K562 (cell line): Measurements from ENCODE around the gene GNPTAB. TPM values are rescaled to one million over a fixed set of nuclear protein-coding genes. Genes with fewer than 3 reads are reported as not detected.

Experiments
- ATAC-seq: fragments of 200-7000 bp; cut with Tn5 transposase; 3 replicates; pipeline ENCODE4 v1.9.1; 2020; ENCODE audit warnings: moderate library complexity
- BruUV-seq: library from RNA; stranded (reverse); fragments of 400-500 nt; replicated peaks from 2 replicates; lab custom pipeline; 2021; lab: Mats Ljungman, UMichigan
- CTCF ChIA-PET: fragments of 300-600 bp; formaldehyde crosslinking; extraction: SDS; loops from one replicate; lab custom pipeline; 2021; ENCODE audit warnings: low intra/inter-chr PET ratio; lab: Yijun Ruan, JAX
- POLR2A ChIA-PET: fragments of 300-600, 350-650 bp; sonication (Branson Sonifier 250); formaldehyde crosslinking; extraction: SDS; loops from one replicate; lab custom pipeline; 2021; ENCODE audit warnings: antibody characterized with exemption, inconsistent platforms; lab: Yijun Ruan, JAX
- DNase-seq, 4 experiments: peaks; one replicate each; pipeline versions ENCODE4 v3.0.0 to v3.0.0-alpha.2; 2011 to 2018; ENCODE audit warnings: low spot score in 3 of 4, mixed read lengths in 3 of 4; ENCODE audit errors: extremely low read depth in 1 of 4
- FAIRE-seq: peaks from 2 replicates; lab custom pipeline; 2011; peaks lifted over from hg19 to GRCh38; lab: Jason Lieb, UNC
- H2AFZ ChIP-seq: 2 replicates; pipeline ENCODE4 v1.6.0; 2011; ENCODE audit warnings: low read depth, low read length, control low read depth, inconsistent platforms
- H3K27ac ChIP-seq: fragments of 200-600 bp; 3 replicates; pipeline ENCODE4 v1.8.0; 2011; ENCODE audit warnings: low read depth, mild to moderate bottlenecking, control low read depth, inconsistent platforms, low read length, moderate library complexity, mixed read lengths; ENCODE audit errors: extremely low read depth
- H3K27me3 ChIP-seq, 2 experiments: fragments of 300-600 bp in 1 of 2; 2 replicates in 1 of 2; 3 replicates in 1 of 2; pipeline versions ENCODE4 v1.6.0 to v1.8.0; 2011; ENCODE audit warnings: inconsistent platforms in 2 of 2, low read length in 2 of 2, mild to moderate bottlenecking in 1 of 2, mixed read lengths in 1 of 2, moderate library complexity in 1 of 2; ENCODE audit not compliant: control insufficient read depth in 2 of 2, insufficient read depth in 2 of 2
- H3K36me3 ChIP-seq: fragments of 300-600 bp; 3 replicates; pipeline ENCODE4 v1.8.0; 2011; ENCODE audit warnings: mild to moderate bottlenecking, low read length, inconsistent platforms; ENCODE audit not compliant: control insufficient read depth, insufficient read depth
- H3K4me1 ChIP-seq, 2 experiments: fragments of 200-600 bp in 1 of 2; replicated peaks in 1 of 2; 2 replicates in 1 of 2; 3 replicates in 1 of 2; pipeline versions ENCODE4 v1.5.1 to v1.8.0; 2011; ENCODE audit warnings: inconsistent platforms in 2 of 2, low read length in 2 of 2, mild to moderate bottlenecking in 1 of 2, mixed read lengths in 1 of 2, moderate library complexity in 1 of 2; ENCODE audit not compliant: control insufficient read depth in 2 of 2, insufficient read depth in 2 of 2
- H3K4me2 ChIP-seq: 2 replicates; pipeline ENCODE4 v1.6.1; 2011; ENCODE audit warnings: low read length, control low read depth, inconsistent platforms, mixed read lengths; ENCODE audit not compliant: insufficient read depth
- H3K4me3 ChIP-seq: fragments of 200-600 bp; sonication (generic), shearing (Covaris generic); 2 replicates; pipeline ENCODE4 v1.5.1; 2016; ENCODE audit warnings: control low read depth, inconsistent platforms
- H3K79me2 ChIP-seq: fragments of 200-600 bp; 3 replicates; pipeline ENCODE4 v1.8.0; 2011; ENCODE audit warnings: low read length, inconsistent platforms; ENCODE audit not compliant: control insufficient read depth, insufficient read depth
- H3K9ac ChIP-seq, 2 experiments: 2 replicates each; pipeline versions ENCODE4 v1.6.0 to v1.6.1; 2011; ENCODE audit warnings: low read depth in 2 of 2, low read length in 2 of 2, control low read depth in 1 of 2, inconsistent platforms in 1 of 2, mild to moderate bottlenecking in 1 of 2, mixed read lengths in 1 of 2; ENCODE audit not compliant: insufficient read depth in 1 of 2
- H3K9me1 ChIP-seq: one replicate; pipeline ENCODE4 v1.6.0; 2011; ENCODE audit warnings: inconsistent platforms, mild to moderate bottlenecking, low read length, moderate library complexity; ENCODE audit not compliant: control insufficient read depth, insufficient read depth
- H3K9me3 ChIP-seq: replicated peaks from 2 replicates; pipeline ENCODE4 v1.5.1; 2011; ENCODE audit warnings: low read depth, low read length, inconsistent platforms; ENCODE audit not compliant: control insufficient read depth, insufficient read depth
- H4K20me1 ChIP-seq: replicated peaks from 2 replicates; pipeline ENCODE4 v1.6.1; 2011; ENCODE audit warnings: low read length, inconsistent platforms, mixed read lengths; ENCODE audit not compliant: control insufficient read depth, insufficient read depth
- ARHGAP35 ChIP-seq: fragments of 450-650 bp; IDR thresholded peaks from 2 replicates; pipeline ENCODE4 v1.6.1; 2018; ENCODE audit not compliant: partially characterized antibody
- BRD9 ChIP-seq: fragments of 450-650 bp; IDR thresholded peaks from 2 replicates; pipeline ENCODE4 v1.6.1; 2018; ENCODE audit warnings: low read depth; ENCODE audit not compliant: partially characterized antibody
- CHD1 ChIP-seq: fragments of 200-600 bp; sonication (generic); IDR thresholded peaks from one replicate; pipeline ENCODE4 v1.6.1; 2012; ENCODE audit warnings: mild to moderate bottlenecking, moderate library complexity, low read length, inconsistent platforms
- NCOA6 ChIP-seq: fragments of 450-650 bp; IDR thresholded peaks from 2 replicates; pipeline ENCODE4 v1.6.1; 2017; ENCODE audit warnings: mild to moderate bottlenecking
- ZNF75A ChIP-seq: fragments of 450-650 bp; formaldehyde crosslinking; IDR thresholded peaks from 2 replicates; pipeline ENCODE4 v1.4.0; 2020; ENCODE audit warnings: mild to moderate bottlenecking
- WGBS: fragments of 100-300 bp; shearing (Covaris generic); methylation state at CpG from one replicate; pipeline ENCODE4 v1.1.6; 2016; ENCODE audit warnings: low coverage, mixed read lengths; ENCODE audit not compliant: insufficient coverage; ENCODE audit errors: missing lambda C conversion rate; 5-methylcytosine and 5-hydroxymethylcytosine counted together
- in situ Hi-C: fragments of 300-500 bp; cut with MboI; formaldehyde crosslinking; loops from 4 replicates; pipeline ENCODE4 v1.15.0; 2018; ENCODE audit warnings: inconsistent platforms, mixed read lengths
- intact Hi-C: fragments of 100-400 bp; cut with micrococcal nuclease; formaldehyde crosslinking; loops from 2 replicates; pipeline ENCODE4 v1.14.2; 2022
- polyA plus RNA-seq, 8 experiments: library from polyadenylated mRNA; depleted of rRNA in 4 of 8; stranded (reverse) in 5 of 8; unstranded in 3 of 8; fragments of >200 nt; fragmentation: Nextera tagmentation in 2 of 8; fragmentation: Illumina TruSeq in 1 of 8; extraction: Ambion mirVana in 2 of 8; extraction: Trizol in 1 of 8; gene quantifications; 2 replicates each; pipeline versions ENCODE4 v1.2.1 to v1.2.3, GENCODE V29; 2011 to 2014; ENCODE audit warnings: inconsistent platforms in 1 of 8, missing spikeins in 1 of 8
- total RNA-seq, 7 experiments: library from RNA; depleted of rRNA in 6 of 7; stranded (reverse); fragments of >200 nt in 6 of 7; fragmentation: Illumina TruSeq in 2 of 7; extraction: Trizol in 2 of 7; gene quantifications; 2 replicates each; pipeline versions ENCODE4 v1.2.1 to v1.2.3, GENCODE V29; 2011 to 2021; ENCODE audit warnings: low replicate concordance in 1 of 7
- TF ChIP-seq, protein P1 (sequence below), 2 experiments: IDR thresholded peaks; 2 replicates each; pipeline ENCODE4 v1.6.1; 2011; ENCODE audit warnings: borderline replicate concordance in 1 of 2, control low read depth in 1 of 2, low read depth in 1 of 2, low read length in 1 of 2, mild to moderate bottlenecking in 1 of 2, mixed read lengths in 1 of 2, moderate library complexity in 1 of 2; ENCODE audit not compliant: insufficient read depth in 1 of 2, insufficient read length in 1 of 2, poor library complexity in 1 of 2, severe bottlenecking in 1 of 2; ENCODE audit errors: extremely low read depth in 1 of 2
- TF ChIP-seq, protein P2 (sequence below): fragments of 450-650 bp; formaldehyde crosslinking; IDR thresholded peaks from 2 replicates; pipeline ENCODE4 v1.4.0; 2022; ENCODE audit warnings: mild to moderate bottlenecking, moderate library complexity
- TF ChIP-seq, protein P3 (sequence below), 2 experiments: fragments of 450-650 bp; conservative IDR thresholded peaks; 2 replicates each; pipeline ENCODE4 v1.6.1; 2017; ENCODE audit warnings: mild to moderate bottlenecking in 2 of 2, moderate library complexity in 2 of 2
- TF ChIP-seq, protein P4 (sequence below): fragments of 450-650 bp; IDR thresholded peaks from 2 replicates; pipeline ENCODE4 v1.6.1; 2018; ENCODE audit warnings: mild to moderate bottlenecking, low read depth; ENCODE audit not compliant: partially characterized antibody

The GNPTAB gene
- total and polyA plus RNA-seq, 9 of the 15 experiments (the other 6 are each of a cell fraction or from before 2014, with no cell fraction given), result 5.9 to 23.2 (median 19.3) TPM

DNA sequence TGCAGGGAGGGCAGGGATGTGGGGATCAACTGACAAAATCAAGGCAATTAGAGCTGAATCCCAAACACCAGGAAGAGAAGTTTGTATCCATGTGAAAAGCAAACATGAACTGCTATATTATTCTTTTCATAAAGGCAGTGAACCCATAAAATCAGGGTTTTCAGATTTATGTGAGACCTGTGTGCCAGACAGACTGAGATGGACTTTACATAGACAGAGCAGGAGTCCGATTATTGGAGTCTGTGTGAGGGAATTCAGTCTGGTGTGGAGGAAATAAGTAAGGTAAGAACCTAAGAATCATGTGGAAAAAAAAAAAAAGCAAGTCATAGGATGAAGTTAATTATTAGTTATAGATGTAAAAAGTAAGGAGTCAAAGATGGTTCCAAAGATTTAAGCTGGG lies 46.4 kb downstream of the GNPTAB start:
- ATAC-seq (no peak), FAIRE-seq (no peak), DNase-seq (no peak)
- Histone ChIP-seq H4K20me1 (no peaks in the 10 kb centered on the region), H3K4me2 (no peak overlapping the region), H3K27ac (no peak overlapping the region), H3K4me1 (no peaks in the 10 kb centered on the region), H3K36me3 (peaks cover 25% of the 10 kb centered on the region; the same call in 1 of the 3 replicates), H3K27me3 (no peaks in the 10 kb centered on the region), H3K79me2 (no peaks in the 10 kb centered on the region), H3K9me3 (no peaks in the 10 kb centered on the region), H3K9ac (no peak overlapping the region), H3K9me1 (no peaks in the 10 kb centered on the region), H3K4me3 (no peak overlapping the region), H2AFZ (no peak overlapping the region)
- WGBS, result 64% methylated on average over 1 of the region's 1 CpG
- ChIA-PET POLR2A (interaction anchor here (0.6 to 1.2 kb wide), 7 partner anchors 9 to 1126 kb away, joined by 3 to 4 read pairs (median 3); no protein-coding TSS in a partner anchor), CTCF (no interaction called here)
- BruUV-seq, result no TSS peak
- in situ Hi-C loops, result no loop called here
- TF ChIP-seq, protein P1, sequence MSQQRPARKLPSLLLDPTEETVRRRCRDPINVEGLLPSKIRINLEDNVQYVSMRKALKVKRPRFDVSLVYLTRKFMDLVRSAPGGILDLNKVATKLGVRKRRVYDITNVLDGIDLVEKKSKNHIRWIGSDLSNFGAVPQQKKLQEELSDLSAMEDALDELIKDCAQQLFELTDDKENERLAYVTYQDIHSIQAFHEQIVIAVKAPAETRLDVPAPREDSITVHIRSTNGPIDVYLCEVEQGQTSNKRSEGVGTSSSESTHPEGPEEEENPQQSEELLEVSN (IDR thresholded peaks at IDR 0.05; ENCODE audit: borderline replicate concordance in 1 of 2, extremely low read depth in 1 of 2, insufficient read depth in 1 of 2, insufficient read length in 1 of 2, low read depth in 1 of 2, low read length in 1 of 2, poor library complexity in 1 of 2, severe bottlenecking in 1 of 2), result no peak
- no peak for TF ChIP-seq NCOA6
- no peak for TF ChIP-seq ARHGAP35
- TF ChIP-seq ZNF75A (CRISPR knock-in tag), result no peak
- TF ChIP-seq, protein P2, sequence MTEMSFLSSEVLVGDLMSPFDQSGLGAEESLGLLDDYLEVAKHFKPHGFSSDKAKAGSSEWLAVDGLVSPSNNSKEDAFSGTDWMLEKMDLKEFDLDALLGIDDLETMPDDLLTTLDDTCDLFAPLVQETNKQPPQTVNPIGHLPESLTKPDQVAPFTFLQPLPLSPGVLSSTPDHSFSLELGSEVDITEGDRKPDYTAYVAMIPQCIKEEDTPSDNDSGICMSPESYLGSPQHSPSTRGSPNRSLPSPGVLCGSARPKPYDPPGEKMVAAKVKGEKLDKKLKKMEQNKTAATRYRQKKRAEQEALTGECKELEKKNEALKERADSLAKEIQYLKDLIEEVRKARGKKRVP (CRISPR knock-in tag), result no peak
- TF ChIP-seq, protein P3, sequence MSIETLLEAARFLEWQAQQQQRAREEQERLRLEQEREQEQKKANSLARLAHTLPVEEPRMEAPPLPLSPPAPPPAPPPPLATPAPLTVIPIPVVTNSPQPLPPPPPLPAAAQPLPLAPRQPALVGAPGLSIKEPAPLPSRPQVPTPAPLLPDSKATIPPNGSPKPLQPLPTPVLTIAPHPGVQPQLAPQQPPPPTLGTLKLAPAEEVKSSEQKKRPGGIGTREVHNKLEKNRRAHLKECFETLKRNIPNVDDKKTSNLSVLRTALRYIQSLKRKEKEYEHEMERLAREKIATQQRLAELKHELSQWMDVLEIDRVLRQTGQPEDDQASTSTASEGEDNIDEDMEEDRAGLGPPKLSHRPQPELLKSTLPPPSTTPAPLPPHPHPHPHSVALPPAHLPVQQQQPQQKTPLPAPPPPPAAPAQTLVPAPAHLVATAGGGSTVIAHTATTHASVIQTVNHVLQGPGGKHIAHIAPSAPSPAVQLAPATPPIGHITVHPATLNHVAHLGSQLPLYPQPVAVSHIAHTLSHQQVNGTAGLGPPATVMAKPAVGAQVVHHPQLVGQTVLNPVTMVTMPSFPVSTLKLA (conservative IDR thresholded peaks at IDR 0.05), result no peak
- no peak for TF ChIP-seq BRD9
- no peak for TF ChIP-seq CHD1
- TF ChIP-seq, protein P4, sequence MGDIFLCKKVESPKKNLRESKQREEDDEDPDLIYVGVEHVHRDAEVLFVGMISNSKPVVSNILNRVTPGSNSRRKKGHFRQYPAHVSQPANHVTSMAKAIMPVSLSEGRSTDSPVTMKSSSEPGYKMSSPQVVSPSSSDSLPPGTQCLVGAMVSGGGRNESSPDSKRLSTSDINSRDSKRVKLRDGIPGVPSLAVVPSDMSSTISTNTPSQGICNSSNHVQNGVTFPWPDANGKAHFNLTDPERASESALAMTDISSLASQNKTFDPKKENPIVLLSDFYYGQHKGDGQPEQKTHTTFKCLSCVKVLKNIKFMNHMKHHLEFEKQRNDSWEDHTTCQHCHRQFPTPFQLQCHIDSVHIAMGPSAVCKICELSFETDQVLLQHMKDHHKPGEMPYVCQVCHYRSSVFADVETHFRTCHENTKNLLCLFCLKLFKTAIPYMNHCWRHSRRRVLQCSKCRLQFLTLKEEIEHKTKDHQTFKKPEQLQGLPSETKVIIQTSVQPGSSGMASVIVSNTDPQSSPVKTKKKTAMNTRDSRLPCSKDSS, result no peak
- intact Hi-C loops, result no loop called here
